ENCODE data around the gene KCNH8. TPM values are rescaled to one million over a fixed set of nuclear protein-coding genes. Genes with fewer than 3 reads are reported as not detected.

Gene KCNH8
- total and polyA plus RNA-seq, 10 of the 15 experiments (the other 5 are each of a cell fraction or from before 2014, with no cell fraction given) = under 0.01 to 0.18 (median 0.07) TPM; not detected in 2

DNA sequence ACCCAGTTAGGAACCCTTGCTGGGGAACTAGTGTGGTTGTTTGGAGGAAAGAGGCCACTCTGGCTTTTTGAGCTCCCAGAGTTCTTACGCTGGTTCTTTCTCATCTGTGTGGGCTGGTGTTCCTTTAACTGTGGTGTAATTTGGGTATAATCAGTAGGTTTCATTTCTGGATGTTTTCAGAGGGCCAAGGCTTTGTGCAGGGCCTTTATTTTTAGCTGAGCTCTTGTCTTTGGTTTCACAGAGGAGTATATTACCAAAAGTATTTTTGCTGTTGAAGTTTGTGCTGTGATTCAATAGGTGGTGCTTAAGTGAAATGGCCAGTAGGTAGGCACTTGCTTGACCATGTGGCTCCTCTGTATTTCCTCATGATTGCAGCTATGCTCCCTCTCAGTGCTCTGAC is 357.9 kb downstream of the KCNH8 start (continued):
- TF ChIP-seq, protein P1, sequence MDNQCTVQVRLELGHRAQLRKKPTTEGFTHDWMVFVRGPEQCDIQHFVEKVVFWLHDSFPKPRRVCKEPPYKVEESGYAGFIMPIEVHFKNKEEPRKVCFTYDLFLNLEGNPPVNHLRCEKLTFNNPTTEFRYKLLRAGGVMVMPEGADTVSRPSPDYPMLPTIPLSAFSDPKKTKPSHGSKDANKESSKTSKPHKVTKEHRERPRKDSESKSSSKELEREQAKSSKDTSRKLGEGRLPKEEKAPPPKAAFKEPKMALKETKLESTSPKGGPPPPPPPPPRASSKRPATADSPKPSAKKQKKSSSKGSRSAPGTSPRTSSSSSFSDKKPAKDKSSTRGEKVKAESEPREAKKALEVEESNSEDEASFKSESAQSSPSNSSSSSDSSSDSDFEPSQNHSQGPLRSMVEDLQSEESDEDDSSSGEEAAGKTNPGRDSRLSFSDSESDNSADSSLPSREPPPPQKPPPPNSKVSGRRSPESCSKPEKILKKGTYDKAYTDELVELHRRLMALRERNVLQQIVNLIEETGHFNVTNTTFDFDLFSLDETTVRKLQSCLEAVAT (IDR thresholded peaks at IDR 0.05) = no peak
- TF ChIP-seq ZNF274 (IDR thresholded peaks at IDR 0.05; ENCODE audit: insufficient read depth, insufficient read length) (no peak), FOXK2 (IDR thresholded peaks at IDR 0.05) (no peak), BACH1 (IDR thresholded peaks at IDR 0.05; ENCODE audit: borderline replicate concordance) (no peak)

DNA sequence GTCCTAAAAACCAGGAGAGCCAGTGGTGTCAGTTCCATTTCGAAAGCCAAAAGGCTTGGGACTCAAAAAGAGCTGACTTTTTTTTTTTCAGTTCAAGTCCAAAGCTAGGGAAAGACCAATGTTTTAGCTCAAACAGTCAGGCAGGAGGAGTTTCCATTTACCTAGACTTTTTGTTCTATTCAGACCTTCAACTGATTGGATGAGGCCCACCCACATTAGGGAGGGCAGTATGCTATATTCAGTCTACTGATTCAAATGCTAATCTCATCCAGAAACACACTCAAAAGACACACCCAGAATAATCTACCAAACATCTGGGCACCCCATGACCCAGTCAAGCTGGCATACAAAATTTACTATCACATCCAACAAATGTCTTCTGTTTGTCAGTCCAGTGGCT is 374.0 kb downstream of the KCNH8 start:
- no peaks in the 10 kb centered on the region for H3K4me1 ChIP-seq (ENCODE audit: control insufficient read depth, insufficient read depth, low read length)
- H3K36me3 ChIP-seq (ENCODE audit: control insufficient read depth in 2 of 2, insufficient read depth in 2 of 2, low read length in 1 of 2) = no peaks in the 10 kb centered on the region
- no peaks in the 10 kb centered on the region for H3K79me2 ChIP-seq (ENCODE audit: control insufficient read depth, insufficient read depth, low read length)
- H3K4me3 ChIP-seq = no peak overlapping the region
- H4K20me1 ChIP-seq (ENCODE audit: control insufficient read depth, insufficient read depth) = no peaks in the 10 kb centered on the region
- in situ Hi-C loops (cut with MboI) (no loop called here), intact Hi-C loops (cut with micrococcal nuclease; ENCODE audit: unreplicated experiment) (no loop called here)
- H3K4me2 ChIP-seq (ENCODE audit: control insufficient read depth, insufficient read depth) = no peak overlapping the region
- ATAC-seq (no peak), FAIRE-seq (no peak), DNase-seq (ENCODE audit: low read depth, low spot score) (no peak)
- no peak overlapping the region for H2AFZ ChIP-seq (ENCODE audit: control insufficient read depth, low read depth, low read length)
- CTCF ChIA-PET = no interaction called here
- no peaks in the 10 kb centered on the region for H3K27me3 ChIP-seq (replicated peaks in 1 of 2; ENCODE audit: control insufficient read depth in 2 of 2, insufficient read depth in 2 of 2, low read length in 1 of 2)
- H3K9me3 ChIP-seq (replicated peaks; ENCODE audit: control insufficient read depth, insufficient read depth, low read length) = no peaks in the 10 kb centered on the region
- H3K9ac ChIP-seq (ENCODE audit: control insufficient read depth, insufficient read depth, low read length) = no peak overlapping the region
- POLR2A ChIA-PET = no interaction called here
- BruUV-seq (replicated peaks) = no TSS peak
- RAD21 ChIA-PET (ENCODE audit: unreplicated experiment) = no interaction called here
- no peak overlapping the region for H3K27ac ChIP-seq (ENCODE audit: control insufficient read depth, insufficient read depth)
- SMC1A ChIA-PET (ENCODE audit: uncharacterized antibody, unreplicated experiment) = interaction anchor here (0.7 to 1.2 kb wide), 2 partner anchors 14 to 16 kb away, joined by 3 read pairs; no protein-coding TSS in a partner anchor
- 29% methylated on average over 1 of the region's 1 CpG for WGBS (ENCODE audit: insufficient coverage, insufficient replicate concordance, low lambda C conversion rate, missing lambda C conversion rate)
- no peak for TF ChIP-seq GATAD2B (conservative IDR thresholded peaks at IDR 0.05; ENCODE audit: low read depth)
- TF ChIP-seq MYB (IDR thresholded peaks at IDR 0.05; ENCODE audit: borderline replicate concordance, low read depth, low read length) = no peak
- TF ChIP-seq, protein P2, sequence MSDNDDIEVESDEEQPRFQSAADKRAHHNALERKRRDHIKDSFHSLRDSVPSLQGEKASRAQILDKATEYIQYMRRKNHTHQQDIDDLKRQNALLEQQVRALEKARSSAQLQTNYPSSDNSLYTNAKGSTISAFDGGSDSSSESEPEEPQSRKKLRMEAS (IDR thresholded peaks at IDR 0.05; ENCODE audit: low read depth, low read length) = no peak
- TF ChIP-seq SMARCA5 (IDR thresholded peaks at IDR 0.05) = no peak
- TF ChIP-seq, protein P3, sequence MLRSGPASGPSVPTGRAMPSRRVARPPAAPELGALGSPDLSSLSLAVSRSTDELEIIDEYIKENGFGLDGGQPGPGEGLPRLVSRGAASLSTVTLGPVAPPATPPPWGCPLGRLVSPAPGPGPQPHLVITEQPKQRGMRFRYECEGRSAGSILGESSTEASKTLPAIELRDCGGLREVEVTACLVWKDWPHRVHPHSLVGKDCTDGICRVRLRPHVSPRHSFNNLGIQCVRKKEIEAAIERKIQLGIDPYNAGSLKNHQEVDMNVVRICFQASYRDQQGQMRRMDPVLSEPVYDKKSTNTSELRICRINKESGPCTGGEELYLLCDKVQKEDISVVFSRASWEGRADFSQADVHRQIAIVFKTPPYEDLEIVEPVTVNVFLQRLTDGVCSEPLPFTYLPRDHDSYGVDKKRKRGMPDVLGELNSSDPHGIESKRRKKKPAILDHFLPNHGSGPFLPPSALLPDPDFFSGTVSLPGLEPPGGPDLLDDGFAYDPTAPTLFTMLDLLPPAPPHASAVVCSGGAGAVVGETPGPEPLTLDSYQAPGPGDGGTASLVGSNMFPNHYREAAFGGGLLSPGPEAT (IDR thresholded peaks at IDR 0.05; ENCODE audit: low read depth) = no peak
- no peak for TF ChIP-seq PML (IDR thresholded peaks at IDR 0.05; ENCODE audit: low read length)
- no peak for TF ChIP-seq CEBPB (IDR thresholded peaks at IDR 0.05; ENCODE audit: borderline replicate concordance in 1 of 2, low read depth in 2 of 2, low read length in 2 of 2)
- TF ChIP-seq YBX1 (IDR thresholded peaks at IDR 0.05) = no peak
- no peak for TF ChIP-seq HDAC2 (IDR thresholded peaks at IDR 0.05)
- no peak for TF ChIP-seq EP300 (IDR thresholded peaks at IDR 0.05; ENCODE audit: borderline replicate concordance in 1 of 2, control insufficient read depth in 1 of 2, low read depth in 2 of 2, low read length in 2 of 2)
- TF ChIP-seq, protein P4, sequence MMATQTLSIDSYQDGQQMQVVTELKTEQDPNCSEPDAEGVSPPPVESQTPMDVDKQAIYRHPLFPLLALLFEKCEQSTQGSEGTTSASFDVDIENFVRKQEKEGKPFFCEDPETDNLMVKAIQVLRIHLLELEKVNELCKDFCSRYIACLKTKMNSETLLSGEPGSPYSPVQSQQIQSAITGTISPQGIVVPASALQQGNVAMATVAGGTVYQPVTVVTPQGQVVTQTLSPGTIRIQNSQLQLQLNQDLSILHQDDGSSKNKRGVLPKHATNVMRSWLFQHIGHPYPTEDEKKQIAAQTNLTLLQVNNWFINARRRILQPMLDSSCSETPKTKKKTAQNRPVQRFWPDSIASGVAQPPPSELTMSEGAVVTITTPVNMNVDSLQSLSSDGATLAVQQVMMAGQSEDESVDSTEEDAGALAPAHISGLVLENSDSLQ (IDR thresholded peaks at IDR 0.05) = no peak
- TF ChIP-seq, protein P5, sequence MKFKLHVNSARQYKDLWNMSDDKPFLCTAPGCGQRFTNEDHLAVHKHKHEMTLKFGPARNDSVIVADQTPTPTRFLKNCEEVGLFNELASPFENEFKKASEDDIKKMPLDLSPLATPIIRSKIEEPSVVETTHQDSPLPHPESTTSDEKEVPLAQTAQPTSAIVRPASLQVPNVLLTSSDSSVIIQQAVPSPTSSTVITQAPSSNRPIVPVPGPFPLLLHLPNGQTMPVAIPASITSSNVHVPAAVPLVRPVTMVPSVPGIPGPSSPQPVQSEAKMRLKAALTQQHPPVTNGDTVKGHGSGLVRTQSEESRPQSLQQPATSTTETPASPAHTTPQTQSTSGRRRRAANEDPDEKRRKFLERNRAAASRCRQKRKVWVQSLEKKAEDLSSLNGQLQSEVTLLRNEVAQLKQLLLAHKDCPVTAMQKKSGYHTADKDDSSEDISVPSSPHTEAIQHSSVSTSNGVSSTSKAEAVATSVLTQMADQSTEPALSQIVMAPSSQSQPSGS (IDR thresholded peaks at IDR 0.05; ENCODE audit: low read length) = no peak
- no peak for TF ChIP-seq POLR2A (IDR thresholded peaks at IDR 0.05; ENCODE audit: low read depth, low read length)
- no peak for TF ChIP-seq JUNB (IDR thresholded peaks at IDR 0.05)
- TF ChIP-seq BCL11A (IDR thresholded peaks at IDR 0.05; ENCODE audit: low read depth, low read length) = no peak
- no peak for TF ChIP-seq ESRRA (IDR thresholded peaks at IDR 0.05; ENCODE audit: low read length)
